GM12891 (cell line): ENCODE measurements around the gene ZNF683.

Experiments used
- PAX5 ChIP-seq: IDR thresholded peaks from 2 replicates; pipeline ENCODE4 v1.6.1; 2011; ENCODE audit warnings: low read length, moderate library complexity, mild to moderate bottlenecking; ENCODE audit not compliant: insufficient read depth, severe bottlenecking
- POLR2A ChIP-seq: IDR thresholded peaks from 2 replicates; pipeline ENCODE4 v1.6.1; 2011; ENCODE audit warnings: low read depth, low read length, control low read depth
- POLR2AphosphoS5 ChIP-seq: IDR thresholded peaks from 2 replicates; pipeline ENCODE4 v1.6.1; 2011; ENCODE audit warnings: low read depth, low read length, control low read depth
- POU2F2 ChIP-seq: IDR thresholded peaks from 2 replicates; pipeline ENCODE4 v1.6.1; 2011; ENCODE audit warnings: low read depth, mild to moderate bottlenecking, control low read depth, low read length, moderate library complexity
- SPI1 ChIP-seq: IDR thresholded peaks from 2 replicates; pipeline ENCODE4 v1.6.1; 2011; ENCODE audit warnings: low read depth, low read length, control low read depth
- TAF1 ChIP-seq: IDR thresholded peaks from 2 replicates; pipeline ENCODE4 v1.6.1; 2011; ENCODE audit warnings: low read depth, low read length, control low read depth

- TF ChIP-seq POLR2A: no peak
- TF ChIP-seq TAF1: no peak
- no peak for TF ChIP-seq POLR2AphosphoS5
- no peak for TF ChIP-seq SPI1
- TF ChIP-seq POU2F2: no peak
- TF ChIP-seq PAX5: no peak
Measured at GRCh38 chr1:26344147-26344920, 28.2 kb downstream of the ZNF683 start.
